ENCODE measurements around the gene DMWD.

The DMWD gene, protein sequence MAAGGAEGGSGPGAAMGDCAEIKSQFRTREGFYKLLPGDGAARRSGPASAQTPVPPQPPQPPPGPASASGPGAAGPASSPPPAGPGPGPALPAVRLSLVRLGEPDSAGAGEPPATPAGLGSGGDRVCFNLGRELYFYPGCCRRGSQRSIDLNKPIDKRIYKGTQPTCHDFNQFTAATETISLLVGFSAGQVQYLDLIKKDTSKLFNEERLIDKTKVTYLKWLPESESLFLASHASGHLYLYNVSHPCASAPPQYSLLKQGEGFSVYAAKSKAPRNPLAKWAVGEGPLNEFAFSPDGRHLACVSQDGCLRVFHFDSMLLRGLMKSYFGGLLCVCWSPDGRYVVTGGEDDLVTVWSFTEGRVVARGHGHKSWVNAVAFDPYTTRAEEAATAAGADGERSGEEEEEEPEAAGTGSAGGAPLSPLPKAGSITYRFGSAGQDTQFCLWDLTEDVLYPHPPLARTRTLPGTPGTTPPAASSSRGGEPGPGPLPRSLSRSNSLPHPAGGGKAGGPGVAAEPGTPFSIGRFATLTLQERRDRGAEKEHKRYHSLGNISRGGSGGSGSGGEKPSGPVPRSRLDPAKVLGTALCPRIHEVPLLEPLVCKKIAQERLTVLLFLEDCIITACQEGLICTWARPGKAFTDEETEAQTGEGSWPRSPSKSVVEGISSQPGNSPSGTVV

DNA sequence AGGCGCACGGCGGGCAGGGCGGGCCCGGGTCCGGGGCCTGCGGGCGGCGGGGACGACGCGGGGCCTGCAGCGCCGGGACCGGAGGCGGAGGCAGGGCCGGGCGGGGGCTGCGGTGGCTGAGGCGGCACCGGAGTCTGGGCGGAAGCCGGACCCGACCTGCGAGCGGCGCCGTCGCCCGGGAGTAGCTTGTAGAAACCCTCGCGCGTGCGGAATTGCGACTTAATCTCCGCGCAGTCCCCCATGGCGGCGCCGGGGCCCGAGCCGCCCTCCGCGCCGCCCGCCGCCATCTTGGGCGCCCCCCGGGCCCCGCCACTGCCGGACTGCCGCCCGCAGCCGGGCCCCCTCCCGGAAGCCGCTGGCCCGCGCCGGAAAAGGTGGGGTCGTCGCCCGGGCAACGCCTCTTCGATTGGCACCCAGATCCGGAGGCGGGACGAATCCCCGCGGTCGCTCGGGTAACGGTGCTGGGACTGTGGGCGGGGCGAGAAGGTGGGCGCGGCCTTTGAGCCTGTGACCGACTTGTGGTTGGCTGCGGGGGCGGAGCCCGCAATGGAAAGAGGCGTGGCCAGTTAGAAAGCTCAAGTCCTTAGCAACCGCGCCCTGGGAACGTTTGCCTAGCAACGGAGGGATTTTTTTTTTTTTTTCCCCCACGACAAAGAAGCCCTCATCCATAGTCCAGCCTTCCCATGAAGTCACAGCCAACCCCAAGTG is at the start of gene DMWD:
Gene DMWD, minus strand, starts transcription at position 376 of the 708 bp plus-strand sequence. Its CDS starts 89 bp downstream, at position 287.
- DNase-seq = peak; percentile 93 to 99

DNA sequence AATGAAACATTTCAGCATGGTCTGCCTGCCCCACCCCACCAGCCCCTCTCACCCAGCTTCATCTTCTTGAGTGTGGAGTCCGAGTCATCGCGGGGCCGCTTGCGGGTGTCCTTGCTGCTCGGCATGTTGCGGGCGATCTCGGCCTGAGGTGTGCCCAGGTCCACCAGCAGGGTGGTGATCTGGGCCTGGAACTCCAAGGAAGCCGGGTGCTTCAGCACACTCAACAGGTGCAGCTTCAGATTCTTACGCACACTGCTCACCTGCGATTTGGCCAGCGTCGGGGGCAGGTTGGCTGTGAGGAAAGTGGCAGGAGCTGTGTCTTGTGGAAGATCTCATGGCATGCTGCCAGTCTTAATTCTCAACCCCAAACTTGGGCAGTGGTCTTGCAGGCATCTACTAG is 49.6 kb upstream of the DMWD start:
- DNase-seq = no peak

DNA sequence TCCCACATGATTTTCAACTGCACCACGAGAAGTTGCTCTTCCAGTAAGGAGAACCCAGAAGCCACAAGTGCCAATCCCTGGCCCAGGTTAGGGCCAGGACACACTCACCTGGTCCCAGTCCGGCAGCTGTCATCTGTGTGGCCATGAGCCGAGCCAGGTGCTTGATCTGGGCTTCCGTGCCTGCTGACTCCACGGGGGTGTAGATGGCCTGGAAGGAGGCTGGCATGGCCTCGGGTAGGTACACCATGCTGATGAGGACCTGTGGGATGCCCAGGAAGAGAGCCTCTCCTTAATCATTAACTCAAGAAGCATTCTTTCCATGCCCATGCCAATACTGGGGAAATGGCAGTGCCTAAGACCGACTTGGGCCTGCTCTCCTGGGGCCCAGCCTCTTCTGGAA is 42.3 kb upstream of the DMWD start:
- DNase-seq = no peak

DNA sequence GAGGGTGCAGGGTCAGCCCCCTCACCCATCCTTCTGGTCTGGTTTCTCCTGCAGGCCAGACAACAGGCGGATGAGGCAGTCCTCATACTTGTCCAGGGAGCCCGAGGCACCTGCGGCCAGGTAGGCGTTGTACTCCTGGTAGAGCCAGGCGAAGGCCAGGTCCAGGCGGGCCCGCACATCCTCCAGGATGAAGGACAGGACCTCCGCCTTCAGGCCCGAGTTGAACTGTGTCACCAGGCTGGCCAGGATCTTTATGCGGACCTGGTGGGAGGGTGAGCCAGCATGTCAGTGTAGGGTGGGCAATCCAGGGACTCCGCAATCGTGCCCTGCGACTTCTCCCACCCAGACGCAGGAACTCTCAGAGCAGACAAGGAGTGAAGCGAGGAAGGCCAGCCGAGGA is 36.3 kb upstream of the DMWD start:
- no peak for DNase-seq

DNA sequence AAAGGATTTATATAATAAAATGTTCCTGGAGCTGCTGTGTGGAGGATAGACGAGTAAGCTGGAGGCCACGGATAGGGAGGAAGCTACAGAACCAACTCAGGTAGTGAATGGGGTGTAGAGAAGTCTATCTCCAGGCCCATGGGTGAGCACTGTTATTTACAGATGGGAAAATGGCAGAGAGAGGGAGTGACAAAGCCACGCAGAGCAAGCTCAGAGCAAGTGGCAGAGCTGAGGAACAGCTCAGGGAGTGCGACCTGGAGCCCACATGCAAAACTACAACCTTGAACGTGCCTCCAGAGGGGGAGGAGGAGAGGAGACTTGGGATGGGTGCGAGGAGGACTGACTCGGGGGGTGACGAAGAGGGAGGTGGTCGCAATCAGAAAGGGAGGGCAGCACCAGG is 35.9 kb upstream of the DMWD start:
- DNase-seq = no peak

DNA sequence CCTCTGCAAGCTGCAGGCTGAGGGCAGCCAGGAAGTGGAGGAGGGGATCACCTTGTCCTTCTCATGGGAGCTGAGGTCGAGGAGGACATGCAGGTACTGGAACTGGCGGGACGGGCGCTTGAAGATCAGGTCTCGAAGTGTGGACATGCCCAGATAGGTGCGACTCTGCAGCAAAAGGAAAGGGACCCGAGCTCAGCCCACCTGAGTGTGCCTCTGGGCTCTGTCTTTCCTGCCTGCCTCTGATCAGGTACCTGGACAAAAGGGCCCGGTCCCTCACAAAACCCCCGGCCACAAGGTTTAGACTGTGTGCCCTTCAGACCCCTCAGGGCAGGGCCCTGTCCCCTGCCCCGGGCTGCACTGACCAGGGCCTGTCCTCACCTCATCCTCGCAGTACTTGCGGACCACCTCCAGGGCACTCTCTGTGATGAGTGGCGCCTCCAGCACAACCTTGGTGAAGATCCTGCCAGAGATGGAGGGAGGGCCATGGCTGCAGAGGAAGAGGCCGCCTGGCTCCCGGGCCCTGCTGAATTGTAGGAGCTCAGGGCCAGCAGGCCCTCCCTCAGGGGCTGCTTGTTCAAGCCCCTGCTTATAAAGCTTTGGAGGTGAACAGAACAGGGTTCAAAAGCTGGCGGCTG is 34.9 kb upstream of the DMWD start:
- no peak for DNase-seq

DNA sequence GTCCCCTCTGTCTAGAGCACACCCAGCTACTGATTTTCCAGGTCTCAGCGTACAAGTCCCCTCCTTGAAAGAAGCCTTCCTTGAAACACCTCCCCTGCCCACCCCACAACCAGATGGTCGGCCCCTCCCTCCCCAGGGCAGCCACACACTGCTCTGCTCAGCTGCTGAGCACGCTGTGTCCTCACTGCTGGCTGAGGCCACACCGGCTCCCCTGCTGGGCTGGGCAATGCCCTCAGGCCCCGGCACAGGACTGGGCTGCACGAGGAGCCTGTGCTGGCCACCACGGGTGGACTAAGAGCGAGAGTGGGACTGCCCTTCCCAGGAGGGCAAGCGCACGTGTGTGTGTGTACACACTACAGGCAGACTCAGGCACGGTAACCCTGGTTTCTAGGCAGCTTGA is 34.3 kb upstream of the DMWD start:
- DNase-seq = no peak

DNA sequence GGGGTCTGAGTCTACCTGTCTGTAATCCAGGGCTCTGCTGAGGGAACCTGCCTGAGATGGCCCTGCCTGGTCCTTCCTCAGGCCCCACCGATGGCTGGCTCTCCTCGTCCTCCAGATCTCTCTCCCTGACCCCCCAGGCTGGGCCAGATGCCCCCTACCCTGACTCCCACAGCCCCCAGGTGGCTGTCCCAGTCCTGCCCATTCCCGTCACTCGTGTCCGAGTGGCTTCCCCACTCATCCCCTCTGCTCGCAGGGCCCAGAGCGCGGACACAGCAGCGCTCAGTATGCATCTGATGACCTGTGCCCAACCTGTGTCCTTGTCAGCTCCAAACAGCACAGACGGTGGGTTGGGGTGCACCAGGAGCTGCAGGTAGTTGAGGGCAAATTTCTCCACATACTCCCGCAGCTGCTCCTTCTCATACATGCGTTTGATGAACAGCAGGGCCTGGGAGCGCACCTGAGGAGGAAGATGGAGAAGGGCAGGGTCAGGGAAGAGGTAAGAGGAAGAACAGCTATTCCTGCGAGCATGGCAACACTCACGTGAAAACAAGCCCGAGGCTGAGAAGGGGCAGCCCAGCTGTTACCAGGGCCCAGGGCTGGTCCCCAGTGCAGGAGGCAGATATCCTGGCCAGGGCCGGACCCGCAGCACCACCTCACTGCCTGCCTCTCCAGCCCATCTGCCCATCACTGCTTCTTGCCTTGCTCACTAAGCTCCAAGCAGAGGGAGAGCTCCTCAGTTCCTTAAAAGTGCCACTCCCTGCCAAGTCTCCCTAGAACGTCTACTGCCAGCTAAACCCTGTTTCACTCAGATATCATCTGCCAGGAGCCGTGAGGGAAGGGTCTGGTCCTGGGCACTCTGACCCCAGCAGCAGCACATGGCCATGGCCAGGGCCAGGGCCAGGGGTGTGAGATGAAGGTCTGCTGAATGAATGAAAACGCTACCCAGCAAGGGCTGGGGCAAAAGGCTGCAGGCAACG is 33.6 kb upstream of the DMWD start:
- no peak for DNase-seq

DNA sequence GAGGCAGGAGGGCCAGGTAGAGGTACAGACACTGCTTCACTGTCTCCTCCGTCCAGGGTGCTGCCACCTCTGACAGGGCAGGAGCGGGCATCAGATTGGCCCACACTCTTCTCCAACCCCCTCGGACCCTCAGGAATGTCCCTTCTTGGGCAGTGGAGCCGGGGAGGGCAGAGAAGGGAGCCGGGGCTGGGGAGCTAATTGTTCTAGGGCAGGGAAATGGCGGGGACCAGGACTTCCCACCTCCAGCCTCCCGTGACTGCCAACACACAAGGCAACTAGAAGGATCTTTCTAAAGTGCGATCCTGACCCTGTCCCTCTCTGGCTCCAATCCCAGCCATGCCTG is 32.6 kb upstream of the DMWD start:
- no peak for DNase-seq

DNA sequence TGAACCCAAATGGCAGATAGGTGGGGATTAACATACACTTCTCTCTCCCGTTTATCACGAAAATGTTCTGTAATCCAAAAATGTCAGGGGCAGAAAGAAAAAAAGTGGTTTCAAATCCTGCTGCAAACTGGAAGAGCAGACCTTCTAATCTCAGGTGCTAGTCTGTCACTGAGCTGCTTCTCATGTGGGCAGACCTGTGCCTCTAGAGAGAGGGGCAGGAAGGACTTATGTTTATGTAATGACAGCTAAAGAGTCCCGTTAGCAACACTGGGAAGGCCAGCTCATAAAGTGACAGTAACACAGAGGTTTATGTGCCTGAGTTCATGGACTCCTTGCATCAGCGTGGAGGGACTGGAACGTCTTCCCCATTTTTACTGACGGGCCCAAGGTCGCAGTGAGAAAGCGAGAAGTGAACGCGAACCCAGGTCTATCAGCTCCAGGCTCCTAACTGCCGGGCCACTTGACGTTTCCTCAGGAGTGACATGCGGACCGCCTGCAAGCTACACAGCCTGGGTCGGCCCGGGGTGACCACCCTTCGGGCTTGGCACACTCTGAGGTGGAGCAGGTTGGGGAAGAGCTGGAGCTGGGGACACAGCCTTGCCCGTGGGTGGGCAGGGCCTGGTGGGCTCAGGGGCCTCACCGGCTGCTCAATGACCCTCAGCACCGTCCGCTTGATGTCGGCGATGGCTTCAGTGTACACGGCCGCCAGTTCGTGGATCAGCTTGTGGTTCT is 32.1 kb upstream of the DMWD start:
- no peak for DNase-seq

DNA sequence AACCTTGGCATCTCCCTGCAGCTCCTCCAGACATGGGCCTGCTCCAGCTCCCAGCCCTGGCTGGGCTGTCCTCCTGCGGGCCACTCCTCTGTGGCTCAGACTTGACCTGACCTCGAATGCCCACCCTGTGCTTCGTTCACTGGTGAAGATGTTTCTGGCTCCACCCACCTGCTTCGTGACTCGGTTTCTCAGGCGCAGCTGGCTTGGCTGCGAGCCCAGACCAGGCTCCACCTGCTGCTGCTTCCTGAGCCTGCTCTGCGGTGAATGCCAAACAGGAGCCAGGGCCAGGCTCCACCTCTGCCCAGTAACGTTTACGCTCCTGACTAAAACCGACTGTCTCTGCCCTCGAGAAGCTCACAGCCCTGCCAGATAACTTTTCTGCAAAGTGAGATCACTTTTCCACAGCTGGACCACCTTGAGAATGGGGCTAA is 31.4 kb upstream of the DMWD start:
- DNase-seq = no peak

DNA sequence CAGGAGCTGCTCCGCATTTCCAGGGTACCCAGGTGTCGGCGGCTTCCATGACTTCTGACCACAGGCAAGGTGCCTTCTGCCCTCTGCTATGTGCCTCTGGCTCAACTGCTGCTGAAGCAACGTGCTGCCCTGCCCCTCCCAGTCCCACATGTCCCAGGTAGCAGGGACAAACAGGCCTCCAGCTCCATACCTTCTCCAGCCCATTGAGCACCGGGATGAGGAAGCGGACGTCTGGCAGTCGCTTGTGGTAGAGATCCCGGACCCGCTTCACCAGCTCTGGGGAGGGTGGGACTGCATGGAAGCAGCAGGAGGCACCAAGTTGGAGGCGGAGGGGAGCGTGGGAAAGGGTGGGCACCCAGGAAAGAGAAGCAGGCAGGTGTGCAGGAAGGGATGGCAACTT is 30.5 kb upstream of the DMWD start:
- peak in 1 of 2 experiments; percentile 28 for DNase-seq

DNA sequence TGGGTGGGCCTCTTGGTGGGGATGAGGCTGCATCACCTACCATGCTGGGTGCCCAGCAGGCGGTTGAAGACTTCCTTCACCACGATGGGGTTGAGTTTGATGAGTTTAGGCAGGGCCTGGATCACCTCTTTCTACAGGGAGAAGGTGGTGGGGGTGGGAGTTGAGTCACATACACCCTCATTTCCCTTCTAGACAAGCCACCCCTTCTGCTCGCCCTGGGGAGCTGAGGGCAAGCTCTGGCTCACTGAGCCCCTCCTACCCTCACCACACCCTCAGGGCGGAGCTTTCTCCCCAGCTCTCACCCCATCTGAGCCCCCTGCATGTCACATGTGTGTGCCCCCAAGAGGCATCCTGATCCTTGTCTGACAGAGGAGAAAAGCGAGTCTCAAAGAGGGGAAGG is 30.1 kb upstream of the DMWD start:
- no peak for DNase-seq

DNA sequence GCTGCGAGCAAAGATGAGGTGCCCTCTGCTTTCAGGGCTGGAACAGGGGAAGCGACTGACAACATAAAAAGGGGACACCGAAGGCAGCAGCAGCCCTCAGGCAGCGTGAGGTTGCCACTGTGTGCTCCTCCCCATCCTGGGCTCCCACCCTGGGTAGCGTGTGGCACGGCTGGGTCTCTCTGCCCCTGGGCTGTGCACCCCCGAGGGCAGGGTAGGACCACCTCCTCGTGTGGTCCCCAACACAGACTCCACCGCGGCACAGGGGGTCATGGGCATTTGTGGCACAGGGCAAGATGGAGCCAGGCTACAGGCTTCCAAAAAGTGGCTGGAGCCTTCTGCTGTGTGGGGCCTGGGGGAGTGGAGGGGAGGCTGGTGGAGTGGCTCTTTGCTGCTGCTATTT is 28.9 kb upstream of the DMWD start:
- DNase-seq = no peak

DNA sequence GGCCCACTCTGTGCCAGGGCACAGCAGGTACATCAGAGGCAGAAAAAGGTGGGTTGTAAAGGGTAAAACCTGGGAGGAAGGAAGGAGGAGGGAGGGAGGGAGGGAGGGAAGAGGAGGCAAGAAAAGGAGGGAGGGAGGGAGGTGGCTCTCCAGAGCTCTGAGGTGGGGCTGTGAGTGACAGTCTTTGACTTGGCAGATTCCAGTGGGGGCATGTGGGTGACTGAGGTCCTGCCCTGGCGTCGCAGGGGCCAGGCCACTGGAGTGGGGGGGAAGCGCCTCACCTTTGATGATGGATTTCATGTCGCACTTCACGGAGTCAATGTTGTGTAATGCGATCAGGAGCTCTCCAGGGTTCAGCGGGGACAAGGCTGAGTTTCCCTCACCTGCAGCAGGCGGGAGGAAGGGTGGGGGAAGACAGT is 28.5 kb upstream of the DMWD start:
- DNase-seq = no peak

DNA sequence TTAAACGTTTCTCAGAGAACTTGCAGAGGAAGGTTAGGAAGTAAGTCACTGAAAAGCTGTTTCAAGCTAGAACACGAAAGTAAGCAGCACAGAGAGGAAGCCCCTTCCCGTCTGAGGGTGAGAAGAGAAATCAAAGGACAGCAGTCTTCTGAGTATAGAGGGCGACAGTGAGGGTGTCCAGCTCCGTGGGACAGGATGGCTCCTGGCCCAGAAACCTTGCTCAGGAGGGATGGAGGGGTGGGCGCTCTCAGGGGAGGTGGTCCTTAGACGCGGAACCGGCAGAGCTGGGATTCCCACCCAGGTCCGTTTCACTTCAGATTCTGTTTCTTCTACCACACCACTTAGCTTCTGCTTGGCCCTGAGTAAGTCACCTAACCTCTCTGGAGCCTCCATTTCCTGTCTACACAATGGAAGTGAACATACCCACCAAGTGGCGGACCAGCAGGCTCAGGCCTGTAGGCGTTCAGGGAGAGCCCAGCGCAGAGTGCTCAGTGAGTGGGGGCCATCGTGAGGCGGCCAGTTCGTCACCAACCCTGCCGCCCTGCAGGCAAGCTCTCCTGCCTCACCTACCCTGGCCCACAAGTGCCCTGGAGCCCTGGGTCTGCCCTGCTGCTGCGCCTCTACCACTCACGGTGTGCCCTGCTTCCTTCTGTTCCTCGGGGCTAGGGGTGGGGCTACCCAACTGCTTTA is 27.9 kb upstream of the DMWD start:
- no peak for DNase-seq

DNA sequence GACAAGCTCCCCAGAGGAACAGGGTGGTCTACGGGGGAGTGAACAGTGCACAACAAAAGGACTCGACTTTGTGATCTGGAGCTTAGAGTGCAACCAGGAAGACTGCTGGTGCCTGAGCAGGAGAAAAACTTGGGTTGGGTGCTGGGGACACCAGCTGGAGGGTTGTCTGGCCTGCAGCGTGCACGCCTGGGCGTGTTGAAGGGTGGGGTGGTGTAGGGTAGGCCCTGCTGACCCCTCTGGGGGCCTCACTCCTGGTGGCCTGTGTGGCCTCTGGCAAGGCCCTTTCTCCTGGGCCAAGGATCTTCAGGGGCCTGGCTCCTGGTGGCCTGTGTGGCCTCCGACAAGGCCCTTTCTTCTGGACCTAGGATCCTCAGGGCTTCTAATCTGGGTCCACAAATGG is 27.1 kb upstream of the DMWD start:
- no peak for DNase-seq

DNA sequence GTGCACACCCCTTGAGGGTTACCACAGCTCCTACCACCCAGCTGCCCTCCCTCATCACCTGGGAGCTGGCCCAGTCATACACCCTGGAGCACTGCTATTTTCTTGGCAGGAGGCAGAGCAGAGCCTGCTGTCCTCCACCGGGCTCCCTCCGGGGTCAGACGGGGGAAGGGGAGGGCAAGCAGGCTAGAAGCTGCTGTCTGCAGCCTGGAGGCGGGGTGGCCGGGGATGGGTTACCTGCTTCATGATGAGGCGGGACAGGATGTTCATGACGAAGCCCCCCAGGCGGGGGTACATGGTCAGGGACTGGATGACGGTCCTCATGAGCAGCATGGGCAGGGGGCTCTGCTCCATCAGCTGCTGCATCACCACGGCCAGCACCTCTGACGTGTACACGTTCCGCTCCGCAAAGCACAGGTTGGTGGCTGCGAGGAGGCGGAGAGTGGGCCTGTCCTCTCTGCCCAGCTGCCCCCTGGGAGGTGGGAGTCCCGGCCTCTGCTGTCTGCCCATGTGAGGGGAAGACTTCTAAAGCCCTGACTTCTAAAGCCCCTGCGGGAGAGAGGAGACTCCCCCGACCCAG is 25.2 kb upstream of the DMWD start:
- peak; percentile 24 to 27 for DNase-seq

DNA sequence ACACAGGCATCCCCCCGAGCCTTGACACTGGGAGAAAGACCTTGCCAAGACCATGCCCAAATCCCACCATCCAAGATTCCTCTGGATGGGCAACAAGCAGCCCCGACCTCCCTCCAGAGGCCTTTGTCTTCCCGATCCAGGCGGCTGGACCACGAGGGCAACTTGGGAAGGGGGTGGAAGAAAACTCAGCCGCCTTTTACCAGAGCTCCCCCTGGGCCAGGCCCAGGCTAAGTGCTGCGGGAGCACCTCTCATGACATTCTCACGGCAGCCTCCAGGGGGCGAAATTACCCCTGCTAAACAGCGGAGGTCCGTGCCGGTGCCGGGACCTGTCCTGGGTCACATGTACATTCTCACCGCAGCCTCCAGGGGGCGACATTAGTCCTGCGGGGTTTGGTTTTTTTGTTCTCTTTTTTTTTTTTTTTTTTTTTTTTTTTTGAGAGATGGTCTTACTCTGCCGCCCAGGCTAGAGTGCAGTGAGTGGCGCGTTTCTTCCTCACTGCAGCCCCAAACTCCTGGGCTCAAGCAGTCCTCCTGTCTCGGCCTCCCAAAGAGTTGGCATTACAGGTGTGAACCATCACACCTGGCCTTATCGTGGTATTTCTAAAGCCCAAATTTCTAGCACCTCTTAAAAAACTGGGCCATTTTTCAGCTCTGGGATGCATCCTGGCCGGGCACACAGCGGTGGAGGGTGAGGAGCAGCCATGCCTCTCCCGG is 24.5 kb upstream of the DMWD start:
- DNase-seq = peak; percentile 77 to 96
